Effector memory CD4-positive, alpha-beta T cell (primary cell): Measurements from ENCODE around the gene DHRS7.

ENCODE experiments used
- DNase-seq, 3 donors: peaks; one replicate each; pipeline ENCODE4 v3.0.0-alpha.2; 2020
- H3K27ac ChIP-seq: 2 replicates; pipeline ENCODE4 v1.7.0; 2013; ENCODE audit warnings: mild to moderate bottlenecking, low read length, moderate library complexity; ENCODE audit not compliant: insufficient read depth, poor library complexity, severe bottlenecking
- H3K27me3 ChIP-seq: replicated peaks from 2 replicates; pipeline ENCODE4 v1.7.0; 2013; ENCODE audit warnings: mild to moderate bottlenecking, low read length; ENCODE audit not compliant: insufficient read depth, control insufficient read depth, poor library complexity, severe bottlenecking
- H3K36me3 ChIP-seq: 2 replicates; pipeline ENCODE4 v1.7.0; 2013; ENCODE audit warnings: mild to moderate bottlenecking, low read length, moderate library complexity; ENCODE audit not compliant: control insufficient read depth, insufficient read depth
- H3K4me1 ChIP-seq: 2 replicates; pipeline ENCODE4 v1.7.0; 2013; ENCODE audit warnings: low read length, mild to moderate bottlenecking; ENCODE audit not compliant: control insufficient read depth, insufficient read depth, poor library complexity, severe bottlenecking
- H3K4me3 ChIP-seq: 2 replicates; pipeline ENCODE4 v1.7.0; 2013; ENCODE audit warnings: low read length, low read depth, mild to moderate bottlenecking; ENCODE audit not compliant: insufficient read depth, poor library complexity, severe bottlenecking
- H3K9me3 ChIP-seq: 2 replicates; pipeline ENCODE4 v1.7.0; 2013; ENCODE audit warnings: mild to moderate bottlenecking, low read length, moderate library complexity; ENCODE audit not compliant: control insufficient read depth

Gene DHRS7

DNA sequence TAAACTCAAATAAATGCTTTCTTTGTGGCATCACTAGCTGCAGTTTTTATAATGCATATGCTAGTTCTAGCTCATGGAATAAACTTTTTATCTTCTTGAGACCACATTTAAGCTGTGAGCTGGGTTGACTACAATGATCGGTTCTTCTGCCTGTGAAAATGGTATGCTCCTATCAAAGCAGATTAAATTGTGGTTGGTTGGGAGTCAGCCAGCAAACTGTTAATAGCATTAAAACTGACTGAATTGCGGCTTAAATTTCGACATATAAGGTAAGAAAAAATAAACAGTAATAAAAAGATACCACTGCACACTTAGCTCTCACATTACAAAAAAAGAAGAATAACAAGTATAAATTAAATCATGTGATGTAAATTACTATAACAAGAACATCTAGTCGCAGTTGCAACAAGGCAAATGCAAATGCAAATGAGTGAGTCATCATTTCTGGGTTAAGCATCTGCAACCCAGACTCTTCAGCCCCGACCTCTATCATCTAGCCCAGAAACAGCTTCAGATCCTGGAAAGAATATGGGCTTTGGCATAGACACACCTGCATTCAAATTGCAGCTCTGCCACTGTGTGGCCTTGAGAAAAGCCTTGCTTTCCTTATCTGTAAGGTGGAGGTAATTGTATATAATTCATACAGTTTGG, 19.8 kb upstream of the DHRS7 start:
- peaks cover 4% of the 10 kb centered on the region for H3K4me1 ChIP-seq
- no peaks in the 10 kb centered on the region for H3K9me3 ChIP-seq
- no peak overlapping the region for H3K4me3 ChIP-seq
- H3K27me3 ChIP-seq, result no peaks in the 10 kb centered on the region
- H3K36me3 ChIP-seq, result no peaks in the 10 kb centered on the region
- DNase-seq, result no peak
- H3K27ac ChIP-seq, result no peak overlapping the region

DNA sequence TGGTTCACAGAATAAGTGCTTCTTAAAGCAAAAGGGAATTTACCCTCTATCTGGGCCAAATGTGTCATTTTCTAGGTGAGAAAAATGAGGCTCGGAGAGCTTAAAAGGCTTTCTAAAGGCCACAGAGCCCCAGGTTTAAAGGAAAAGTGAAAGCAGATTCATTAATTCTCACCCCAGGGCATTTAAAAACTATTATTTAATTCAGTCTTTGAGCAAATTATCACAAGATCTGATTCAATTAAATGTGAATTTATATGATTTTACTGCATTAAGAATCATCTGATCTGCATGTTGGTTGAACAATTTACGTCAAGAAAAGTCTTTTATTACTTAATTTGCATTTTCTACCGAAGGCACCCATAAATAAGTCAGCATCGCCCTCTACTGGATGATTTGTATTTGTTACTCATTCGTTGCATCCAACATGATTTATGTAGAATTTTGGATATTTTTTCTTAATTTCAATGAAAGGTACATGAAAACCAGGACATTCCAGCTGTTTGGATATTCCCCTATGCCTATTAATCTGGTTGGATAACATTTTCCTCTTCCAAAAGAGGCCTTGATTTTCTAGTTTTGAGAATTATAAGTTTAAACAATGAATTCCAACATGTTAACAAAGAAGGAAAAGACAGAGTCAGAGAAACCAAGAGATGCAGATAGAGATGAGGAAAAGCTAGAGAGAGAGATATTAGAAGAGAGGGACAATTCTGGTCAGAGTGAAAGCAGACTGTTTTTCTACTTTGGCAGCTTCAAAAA, 19.1 kb upstream of the DHRS7 start:
- no peaks in the 10 kb centered on the region for H3K9me3 ChIP-seq
- H3K27ac ChIP-seq, result peak overlapping the region; percentile 66
- H3K36me3 ChIP-seq, result no peaks in the 10 kb centered on the region
- H3K27me3 ChIP-seq, result no peaks in the 10 kb centered on the region
- peak in 1 of 3 donors; percentile 18 for DNase-seq
- peaks cover 4% of the 10 kb centered on the region for H3K4me1 ChIP-seq
- peak overlapping the region; percentile 48 for H3K4me3 ChIP-seq

DNA sequence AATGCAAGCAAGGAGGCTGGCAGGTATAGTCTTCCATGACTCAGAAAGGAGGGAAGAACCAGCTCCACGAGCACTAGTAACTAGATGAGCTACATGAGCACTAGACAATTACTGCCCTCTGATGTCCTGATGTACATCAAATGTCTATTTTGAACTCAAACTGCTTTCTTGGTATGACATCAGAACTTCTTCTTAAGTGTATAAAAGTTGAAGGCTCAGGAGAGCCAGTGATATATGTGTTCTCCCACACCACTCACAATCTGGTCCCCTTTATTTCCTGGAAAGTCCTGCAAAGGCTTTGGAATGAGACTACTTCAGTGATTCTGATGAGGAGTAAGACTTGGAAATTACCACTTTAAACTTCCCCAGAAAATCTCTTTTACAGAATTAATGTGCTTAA, 18.5 kb upstream of the DHRS7 start:
- H3K9me3 ChIP-seq, result no peaks in the 10 kb centered on the region
- peak overlapping the region; percentile 66 for H3K27ac ChIP-seq
- peaks cover 4% of the 10 kb centered on the region for H3K4me1 ChIP-seq
- H3K4me3 ChIP-seq, result peak overlapping the region; percentile 48
- no peak for DNase-seq
- H3K27me3 ChIP-seq, result no peaks in the 10 kb centered on the region
- no peaks in the 10 kb centered on the region for H3K36me3 ChIP-seq

DNA sequence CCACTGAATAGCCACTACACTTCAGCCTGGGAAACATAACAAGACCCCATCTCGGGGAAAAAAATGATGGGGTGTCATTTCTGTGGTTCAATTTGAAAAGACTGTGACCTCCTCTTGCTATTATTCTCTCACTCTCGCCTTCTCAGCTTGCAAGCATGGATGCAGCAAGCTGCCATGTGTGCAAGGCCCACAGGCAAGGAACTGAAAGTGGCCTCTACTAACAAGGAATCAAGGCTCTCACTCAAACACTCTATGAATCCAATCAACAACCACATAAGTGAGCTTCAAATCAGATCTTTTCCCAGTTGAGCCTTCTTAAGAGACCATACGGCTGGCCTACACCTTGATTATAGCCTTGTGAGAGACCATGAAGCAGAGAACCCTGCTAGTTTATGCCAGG, 17.9 kb upstream of the DHRS7 start:
- H3K9me3 ChIP-seq, result no peaks in the 10 kb centered on the region
- no peaks in the 10 kb centered on the region for H3K27me3 ChIP-seq
- DNase-seq, result no peak
- H3K4me3 ChIP-seq, result no peak overlapping the region
- no peaks in the 10 kb centered on the region for H3K36me3 ChIP-seq
- no peak overlapping the region for H3K27ac ChIP-seq
- peaks cover 4% of the 10 kb centered on the region for H3K4me1 ChIP-seq

DNA sequence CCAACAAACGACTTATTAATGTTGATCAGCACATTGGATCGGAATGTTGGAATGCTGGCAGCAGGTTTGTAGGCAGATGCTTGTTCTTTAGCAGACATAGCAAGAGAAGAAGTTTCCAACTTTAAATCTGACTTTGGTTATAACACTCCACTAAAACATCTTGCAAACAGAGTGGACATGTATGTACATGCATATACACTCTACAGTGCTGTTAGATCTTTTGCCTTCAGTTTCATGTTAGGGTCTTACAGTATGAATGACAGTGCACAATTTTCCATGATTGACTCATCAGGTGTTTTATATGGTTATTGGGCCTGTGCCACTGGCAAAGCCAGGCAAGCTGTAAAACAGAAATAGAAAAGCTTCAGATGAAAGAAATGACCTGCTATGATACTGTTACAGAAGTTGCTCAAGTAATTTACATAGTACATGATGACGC, 14.3 kb upstream of the DHRS7 start:
- no peaks in the 10 kb centered on the region for H3K9me3 ChIP-seq
- no peaks in the 10 kb centered on the region for H3K27me3 ChIP-seq
- H3K36me3 ChIP-seq, result no peaks in the 10 kb centered on the region
- H3K4me3 ChIP-seq, result no peak overlapping the region
- no peak overlapping the region for H3K27ac ChIP-seq
- no peak for DNase-seq
- H3K4me1 ChIP-seq, result peaks cover 4% of the 10 kb centered on the region

DNA sequence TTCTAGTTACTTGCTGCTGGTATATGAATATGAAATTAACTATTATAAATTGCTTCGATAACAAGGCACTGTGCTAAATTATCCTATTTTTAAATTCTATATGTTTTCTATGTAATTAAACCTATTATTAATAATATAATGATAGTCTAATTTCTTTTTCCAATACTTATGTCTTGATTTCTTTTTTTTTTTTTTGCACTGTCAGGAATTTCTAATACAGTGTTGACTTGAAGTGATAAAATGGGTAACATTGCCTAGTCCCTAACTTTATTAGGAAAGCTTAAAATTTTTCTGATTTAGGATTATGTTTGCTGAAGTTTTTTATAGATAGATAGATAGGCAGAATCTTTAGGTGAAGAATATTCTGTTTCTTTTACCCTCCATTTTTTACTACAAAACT, 13.6 kb upstream of the DHRS7 start:
- DNase-seq, result no peak
- H3K27ac ChIP-seq, result no peak overlapping the region
- H3K27me3 ChIP-seq, result no peaks in the 10 kb centered on the region

DNA sequence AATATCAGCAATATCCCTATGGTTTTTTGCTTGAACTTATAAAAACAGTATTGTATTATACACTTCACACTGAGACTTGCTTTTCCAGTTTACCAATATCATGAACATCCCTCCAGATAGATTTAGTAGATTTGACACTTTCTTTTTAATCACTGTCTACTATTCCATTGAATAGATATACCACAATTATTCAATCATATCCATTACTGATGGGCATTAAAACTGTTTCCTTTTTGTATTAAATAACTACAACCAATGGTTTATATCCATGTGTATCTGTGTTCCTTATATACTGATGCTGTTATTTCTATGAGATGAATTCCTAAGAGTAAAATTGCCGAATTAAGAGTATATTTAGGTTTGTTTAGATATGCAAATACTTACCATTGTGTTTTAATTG, 13.0 kb upstream of the DHRS7 start:
- no peak overlapping the region for H3K27ac ChIP-seq
- H3K9me3 ChIP-seq, result no peaks in the 10 kb centered on the region
- no peak for DNase-seq
- no peaks in the 10 kb centered on the region for H3K36me3 ChIP-seq
- no peaks in the 10 kb centered on the region for H3K27me3 ChIP-seq
- no peaks in the 10 kb centered on the region for H3K4me1 ChIP-seq
- H3K4me3 ChIP-seq, result no peak overlapping the region

More for the DNA sequence above, 13.6 kb upstream of the DHRS7 start:
- H3K36me3 ChIP-seq, result no peaks in the 10 kb centered on the region
- no peak overlapping the region for H3K4me3 ChIP-seq
- H3K4me1 ChIP-seq, result peaks cover 3% of the 10 kb centered on the region
- H3K9me3 ChIP-seq, result no peaks in the 10 kb centered on the region

DNA sequence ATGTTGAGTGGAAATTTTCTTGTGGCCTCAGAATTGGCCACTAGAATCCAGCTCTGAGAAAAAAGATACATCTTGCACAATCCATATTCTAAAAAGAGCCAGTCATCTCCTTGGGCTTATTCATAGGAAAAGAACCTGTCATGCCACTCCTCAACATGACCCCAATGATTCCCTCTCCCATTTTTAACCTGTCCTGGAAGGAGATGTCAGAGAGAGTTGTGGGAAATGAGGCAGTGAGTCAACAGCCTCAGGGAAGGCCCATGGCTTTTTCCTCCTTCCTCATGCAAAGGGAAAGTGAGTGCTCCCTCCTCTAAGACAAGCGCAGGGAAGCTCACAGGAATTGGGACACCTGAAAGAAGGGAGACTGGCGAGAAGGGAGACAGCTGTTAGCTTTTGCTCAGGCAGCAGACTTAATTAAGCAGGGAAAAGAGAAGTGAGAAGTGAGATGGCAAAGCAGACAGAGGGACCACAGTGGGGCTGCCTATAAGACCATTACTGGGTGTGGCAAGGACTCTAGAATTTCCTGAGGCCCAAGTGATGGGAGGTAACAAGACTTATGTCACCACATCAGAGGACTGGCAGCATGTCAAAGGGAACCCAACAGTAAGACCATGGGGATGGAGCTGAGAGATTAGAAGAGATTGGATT, 10.2 kb upstream of the DHRS7 start:
- Histone ChIP-seq H3K9me3 (no peaks in the 10 kb centered on the region), H3K4me1 (no peaks in the 10 kb centered on the region), H3K27me3 (no peaks in the 10 kb centered on the region), H3K36me3 (no peaks in the 10 kb centered on the region), H3K4me3 (no peak overlapping the region), H3K27ac (no peak overlapping the region)
- DNase-seq, result no peak

DNA sequence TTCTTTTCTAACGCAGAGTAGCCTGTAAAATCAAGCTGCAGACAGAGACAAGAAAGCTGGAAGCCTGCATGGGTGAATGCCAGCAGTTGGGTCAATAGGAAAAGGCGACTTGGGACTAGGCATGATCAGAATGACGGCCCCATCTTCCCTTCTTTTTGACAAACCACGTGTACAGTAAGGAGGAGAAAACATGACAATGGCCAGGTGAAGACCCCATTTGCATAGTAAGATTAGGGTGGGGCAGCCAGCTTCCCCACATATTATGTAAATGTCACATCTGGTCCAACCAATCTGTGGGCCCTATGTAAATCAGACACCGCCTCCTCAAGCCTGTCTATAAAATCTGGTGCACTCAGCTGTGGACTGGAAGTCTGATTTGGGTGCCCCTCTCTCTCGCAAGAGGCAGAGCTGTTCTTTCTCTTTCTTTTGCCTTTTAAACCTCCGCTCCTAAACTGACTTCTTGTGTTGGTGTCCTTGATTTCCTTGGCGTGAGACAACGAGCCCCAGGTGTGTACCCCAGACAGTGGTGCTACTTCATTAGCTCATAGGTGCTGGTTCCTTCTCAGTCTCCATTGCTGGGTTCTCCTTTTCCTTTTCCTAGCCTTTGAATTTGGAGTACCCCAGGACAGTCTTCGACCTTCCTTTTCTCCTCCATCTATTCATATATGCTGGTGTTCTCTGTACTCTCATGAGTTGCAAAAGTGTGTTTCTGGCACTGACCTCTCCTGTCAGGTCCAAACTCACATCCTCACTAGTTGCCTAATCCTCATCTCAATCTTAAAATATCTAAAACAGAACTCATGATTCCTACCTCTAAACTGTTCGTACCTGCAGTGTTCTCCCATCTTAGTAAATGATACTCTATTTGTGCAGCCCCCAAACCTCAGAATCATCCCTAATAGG, 9.4 kb upstream of the DHRS7 start:
- no peak overlapping the region for H3K4me3 ChIP-seq
- no peak overlapping the region for H3K27ac ChIP-seq
- H3K9me3 ChIP-seq, result no peaks in the 10 kb centered on the region
- H3K27me3 ChIP-seq, result no peaks in the 10 kb centered on the region
- H3K36me3 ChIP-seq, result no peaks in the 10 kb centered on the region
- no peak for DNase-seq
- no peaks in the 10 kb centered on the region for H3K4me1 ChIP-seq
